ENCODE data around the gene SIGLEC1. TPM values are rescaled to one million over a fixed set of nuclear protein-coding genes. Genes with fewer than 3 reads are reported as not detected.

SIGLEC1 gene
- total and polyA plus RNA-seq, 2 donors (not counting 3 experiments of a cell fraction or from before 2014, with no cell fraction given), result not detected

DNA sequence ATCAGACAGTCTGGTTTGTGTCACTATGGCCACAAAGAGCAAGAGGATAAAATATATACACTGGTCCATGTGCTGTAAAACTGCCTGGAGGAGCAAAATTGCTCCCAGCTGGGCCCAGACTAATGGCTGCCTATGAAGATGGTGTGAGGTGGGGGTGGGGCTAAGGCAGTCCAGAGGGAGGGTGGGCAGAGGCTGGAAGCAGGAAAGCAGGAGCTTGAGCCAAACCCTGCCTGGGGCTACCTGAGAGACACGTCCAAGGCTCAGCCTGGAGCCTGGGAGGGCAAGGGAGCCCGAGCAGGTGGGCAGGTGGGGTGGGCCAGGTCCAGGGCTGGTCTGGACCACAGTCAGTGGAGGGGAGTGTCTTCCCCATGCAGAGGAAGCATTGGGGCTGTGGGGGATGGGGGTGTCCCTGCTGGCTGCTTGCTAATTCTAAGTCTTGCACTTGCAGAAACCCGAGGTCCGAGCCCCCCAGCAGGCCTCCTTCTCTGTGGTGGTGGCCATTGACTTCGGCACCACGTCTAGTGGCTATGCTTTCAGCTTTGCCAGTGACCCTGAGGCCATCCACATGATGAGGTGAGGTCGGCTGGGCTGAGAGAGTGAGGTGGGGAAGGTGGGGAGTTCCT lies 29.5 kb upstream of the SIGLEC1 start:
- Histone ChIP-seq H3K27me3 (ENCODE audit: control insufficient read depth in 2 of 2, insufficient read depth in 2 of 2, low read length in 2 of 2) (no peaks in the 10 kb centered on the region), H3K9ac (replicated peaks; ENCODE audit: extremely low read depth, insufficient read depth, low read length) (no peak overlapping the region), H3K79me2 (ENCODE audit: control insufficient read depth, insufficient read depth, low read length) (no peaks in the 10 kb centered on the region), H4K20me1 (replicated peaks; ENCODE audit: control insufficient read depth, extremely low read depth, insufficient read depth, low read length) (no peaks in the 10 kb centered on the region), H3K9me1 (replicated peaks; ENCODE audit: control insufficient read depth, extremely low read depth, insufficient read depth, low read length) (no peaks in the 10 kb centered on the region), H3K36me3 (ENCODE audit: control insufficient read depth in 2 of 2, extremely low read depth in 1 of 2, insufficient read depth in 2 of 2, low read length in 2 of 2) (no peaks in the 10 kb centered on the region), H3K4me1 (ENCODE audit: control insufficient read depth, extremely low read depth, insufficient read depth, low read length) (peaks cover 12% of the 10 kb centered on the region), H2AFZ (ENCODE audit: low read depth, low read length) (no peak overlapping the region), H3K9me3 (replicated peaks; ENCODE audit: control insufficient read depth, insufficient read depth, low read length) (no peaks in the 10 kb centered on the region), H3K27ac (ENCODE audit: insufficient read depth, low read depth, low read length) (no peak overlapping the region), H3K4me2 (ENCODE audit: insufficient read depth, low read length) (no peak overlapping the region), H3K4me3 (replicated peaks in 1 of 3; ENCODE audit: insufficient read depth in 1 of 3, low read depth in 1 of 3, low read length in 3 of 3) (no peak overlapping the region)
- ChIA-PET CTCF (interaction anchor here (1.0 to 2.1 kb wide), 5 partner anchors 11 to 65 kb away, joined by 3 to 7 read pairs (median 4); no protein-coding TSS in a partner anchor), POLR2A (no interaction called here)
- FAIRE-seq, result no peak
- BruUV-seq (replicated peaks), result no TSS peak
- no peak for DNase-seq (ENCODE audit: low read depth, low spot score)
- intact Hi-C loops (cut with micrococcal nuclease) (no loop called here), dilution Hi-C loops (cut with MboI; ENCODE audit: extremely low pct_ligation_motif_present, low sequenced_read_pairs) (no loop called here)
- TF ChIP-seq, protein P1, sequence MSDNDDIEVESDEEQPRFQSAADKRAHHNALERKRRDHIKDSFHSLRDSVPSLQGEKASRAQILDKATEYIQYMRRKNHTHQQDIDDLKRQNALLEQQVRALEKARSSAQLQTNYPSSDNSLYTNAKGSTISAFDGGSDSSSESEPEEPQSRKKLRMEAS (IDR thresholded peaks at IDR 0.05; ENCODE audit: insufficient read depth, insufficient read length), result no peak
- no peak for TF ChIP-seq POLR2AphosphoS5 (IDR thresholded peaks at IDR 0.05; ENCODE audit: insufficient read depth, low read depth, low read length)
- TF ChIP-seq MYC (IDR thresholded peaks at IDR 0.05; ENCODE audit: low read depth, low read length), result no peak
- no peak for TF ChIP-seq EZH2 (IDR thresholded peaks at IDR 0.05; ENCODE audit: borderline replicate concordance, low read depth, low read length, severe bottlenecking)
- TF ChIP-seq GATA2 (IDR thresholded peaks at IDR 0.05; ENCODE audit: insufficient read depth, insufficient read length, low read depth, low read length), result no peak
- no peak for TF ChIP-seq FOS (IDR thresholded peaks at IDR 0.05; ENCODE audit: borderline replicate concordance, insufficient read depth, low read length)
- no peak for TF ChIP-seq POLR2A (IDR thresholded peaks at IDR 0.05; ENCODE audit: low read depth, low read length)
- no peak for TF ChIP-seq JUN (IDR thresholded peaks at IDR 0.05; ENCODE audit: borderline replicate concordance, insufficient read depth, insufficient read length, low read depth)
- TF ChIP-seq CTCF (IDR thresholded peaks at IDR 0.05; ENCODE audit: extremely low read depth in 1 of 2, insufficient read depth in 1 of 2, low read depth in 1 of 2, low read length in 2 of 2), result no peak
